Cardiac fibroblast (primary cell): ENCODE data around the gene IRF7.

Source experiments
- DNase-seq, 2 donors: peaks; one replicate each; pipeline versions ENCODE4 v3.0.0 to v3.0.0-alpha.2; 2010; ENCODE audit warnings: low read depth in 2 of 2
- H3K4me3 ChIP-seq, 2 donors: replicated peaks in 1 of 2; 1 replicate in 1 of 2; 2 replicates in 1 of 2; pipeline ENCODE4 v1.5.1; 2011; ENCODE audit warnings: low read depth in 2 of 2, low read length in 2 of 2, mild to moderate bottlenecking in 2 of 2, moderate library complexity in 1 of 2
- TF ChIP-seq, protein P1 (sequence below): IDR thresholded peaks from one replicate; pipeline ENCODE4 v1.5.1; 2011; ENCODE audit warnings: low read depth, mild to moderate bottlenecking, low read length, inconsistent platforms

IRF7 gene

DNA sequence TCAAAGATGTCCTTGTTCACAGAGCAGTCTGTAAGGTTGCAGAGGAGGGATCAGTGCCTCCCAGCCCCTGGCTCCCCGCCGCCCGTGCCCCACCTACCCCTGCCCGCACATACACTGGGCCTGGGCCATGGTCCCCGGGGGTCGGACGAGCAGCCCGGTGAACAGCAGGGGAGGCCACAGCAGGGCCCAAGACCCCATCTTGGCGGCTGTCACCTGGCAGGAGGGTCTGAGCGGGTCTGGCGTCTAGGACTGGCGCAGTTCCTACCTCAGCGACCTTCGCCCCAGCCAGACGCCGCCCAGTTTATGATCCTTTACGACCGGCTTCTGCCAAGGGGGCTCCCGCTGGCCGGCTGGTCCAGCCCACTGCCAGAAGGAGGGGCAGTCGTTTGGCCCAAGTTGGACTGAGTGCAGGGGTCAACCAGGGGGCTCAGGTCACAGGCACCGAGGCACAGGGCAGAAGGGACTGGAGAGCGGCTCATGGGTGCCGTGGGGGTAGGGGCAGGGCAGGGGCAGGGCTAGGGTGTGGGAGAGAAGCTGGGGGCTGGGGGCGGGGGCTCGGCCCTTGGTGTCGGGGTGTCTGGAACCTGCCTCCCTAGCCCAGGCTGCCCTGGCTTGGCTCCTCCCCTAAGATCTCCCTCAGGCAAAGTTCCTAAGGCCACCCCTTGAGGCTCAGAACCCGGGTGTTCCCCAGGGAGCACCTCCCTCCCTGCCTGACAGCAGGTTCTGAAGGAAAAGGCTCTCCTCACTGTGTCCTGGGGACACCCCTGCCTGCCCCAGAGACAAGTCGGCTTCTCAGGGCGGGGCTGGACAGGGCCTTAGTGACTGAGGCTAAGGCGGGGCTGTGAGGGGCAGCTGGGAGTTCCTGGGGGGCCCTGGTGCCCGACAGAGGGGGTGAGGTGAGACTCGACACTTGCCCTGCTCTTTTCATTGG is 9.2 kb upstream of the IRF7 start, which contains the start of gene CDHR5:
TSS of gene CDHR5 (minus strand) at position 251 of the 931 bp plus-strand sequence. CDS start at position 198, 53 bp downstream.
- no peak within 1 kb of the TSS for H3K4me3 ChIP-seq
- TF ChIP-seq, protein P1, sequence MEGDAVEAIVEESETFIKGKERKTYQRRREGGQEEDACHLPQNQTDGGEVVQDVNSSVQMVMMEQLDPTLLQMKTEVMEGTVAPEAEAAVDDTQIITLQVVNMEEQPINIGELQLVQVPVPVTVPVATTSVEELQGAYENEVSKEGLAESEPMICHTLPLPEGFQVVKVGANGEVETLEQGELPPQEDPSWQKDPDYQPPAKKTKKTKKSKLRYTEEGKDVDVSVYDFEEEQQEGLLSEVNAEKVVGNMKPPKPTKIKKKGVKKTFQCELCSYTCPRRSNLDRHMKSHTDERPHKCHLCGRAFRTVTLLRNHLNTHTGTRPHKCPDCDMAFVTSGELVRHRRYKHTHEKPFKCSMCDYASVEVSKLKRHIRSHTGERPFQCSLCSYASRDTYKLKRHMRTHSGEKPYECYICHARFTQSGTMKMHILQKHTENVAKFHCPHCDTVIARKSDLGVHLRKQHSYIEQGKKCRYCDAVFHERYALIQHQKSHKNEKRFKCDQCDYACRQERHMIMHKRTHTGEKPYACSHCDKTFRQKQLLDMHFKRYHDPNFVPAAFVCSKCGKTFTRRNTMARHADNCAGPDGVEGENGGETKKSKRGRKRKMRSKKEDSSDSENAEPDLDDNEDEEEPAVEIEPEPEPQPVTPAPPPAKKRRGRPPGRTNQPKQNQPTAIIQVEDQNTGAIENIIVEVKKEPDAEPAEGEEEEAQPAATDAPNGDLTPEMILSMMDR, result no peak
- DNase-seq, result no peak

DNA sequence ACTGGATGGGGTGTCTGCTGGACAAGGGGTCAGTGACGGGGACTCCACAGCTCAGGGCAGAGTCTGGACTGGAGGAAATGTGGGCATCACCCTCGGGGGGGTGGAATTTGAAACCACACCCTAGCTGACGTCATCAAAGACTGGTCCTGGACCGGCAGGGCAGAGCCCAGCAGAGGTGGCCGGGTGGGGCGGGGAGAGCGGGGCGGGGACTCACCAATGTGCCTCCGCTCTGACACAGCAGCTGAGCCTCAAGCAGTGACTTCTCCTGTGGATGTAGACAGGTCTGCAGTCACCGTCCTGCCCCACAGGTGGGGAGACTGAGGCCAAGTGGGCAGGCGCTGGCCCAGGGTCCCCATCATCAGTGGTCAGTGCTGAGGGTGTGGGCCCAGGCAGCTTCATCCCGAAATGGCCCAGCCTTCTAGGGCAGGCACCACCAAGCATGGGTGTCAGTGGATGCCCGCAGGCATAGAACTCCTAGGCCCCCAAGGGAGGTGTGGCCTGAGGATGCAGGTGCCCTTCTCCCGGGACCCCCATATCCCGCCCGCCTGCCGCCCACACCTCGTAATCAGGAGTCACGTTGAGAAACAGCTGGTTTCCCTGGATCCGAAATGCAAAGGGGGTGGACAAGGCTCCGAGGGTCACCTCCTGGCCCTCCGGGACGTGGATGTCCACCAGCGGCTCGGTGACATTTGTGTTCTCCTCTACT is 8.4 kb upstream of the IRF7 start:
- no peak for DNase-seq
- TF ChIP-seq, protein P1, result no peak
- H3K4me3 ChIP-seq, result no peak overlapping the region

DNA sequence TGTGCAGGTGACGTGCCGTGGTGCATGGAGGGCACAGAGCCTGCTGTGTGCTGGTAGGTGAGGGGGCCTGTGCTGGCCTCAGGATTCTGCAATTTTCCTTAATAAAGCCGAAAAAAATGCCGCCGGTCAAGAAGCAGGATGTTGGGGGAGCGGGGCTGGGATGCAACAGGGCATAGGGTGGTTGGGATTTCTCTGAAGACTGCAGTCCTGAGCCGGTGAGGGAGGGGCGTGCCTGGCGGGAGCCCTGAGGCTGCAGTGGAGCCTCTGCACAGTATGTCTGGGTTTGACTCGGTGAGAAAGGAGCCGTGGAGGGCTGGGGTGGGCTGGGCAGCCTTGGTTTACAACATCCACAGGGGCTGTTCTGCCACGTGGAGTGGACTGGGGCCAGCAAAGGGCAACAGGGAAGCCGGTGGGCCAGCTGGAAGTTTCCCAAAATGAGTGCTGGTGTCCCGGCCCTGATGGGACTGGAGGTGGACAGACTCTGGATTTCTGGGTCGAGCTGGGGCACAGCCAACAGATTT is 7.7 kb upstream of the IRF7 start:
- no peak for DNase-seq
- no peak overlapping the region for H3K4me3 ChIP-seq
- TF ChIP-seq, protein P1, result no peak

- no peak overlapping the region for H3K4me3 ChIP-seq
- TF ChIP-seq, protein P1, result no peak
- DNase-seq, result no peak
Observed at GRCh38 chr11:621838-622237, 6.1 kb upstream of the IRF7 start.

- H3K4me3 ChIP-seq, result no peak overlapping the region
- TF ChIP-seq, protein P1, result no peak
- no peak for DNase-seq
Observed at GRCh38 chr11:620935-621814, 5.4 kb upstream of the IRF7 start.

- DNase-seq, result no peak
- H3K4me3 ChIP-seq, result no peak overlapping the region
- TF ChIP-seq, protein P1, result no peak
Observed at GRCh38 chr11:620201-620600, 4.5 kb upstream of the IRF7 start.
